Nephron progenitor cell (in vitro differentiated cells): Measurements from ENCODE around the gene TMPRSS13.

ENCODE experiments used
- DNase-seq: peaks from one replicate; pipeline ENCODE4 v3.0.0; 2021
- H3K27ac Mint-ChIP-seq: 2 replicates; pipeline ENCODE4 v1.8.0; 2021; ENCODE audit warnings: mild to moderate bottlenecking, moderate library complexity, mixed read lengths
- H3K27me3 Mint-ChIP-seq: 2 replicates; pipeline ENCODE4 v1.8.0; 2021; ENCODE audit warnings: mild to moderate bottlenecking, low read depth, mixed read lengths; ENCODE audit not compliant: poor library complexity
- H3K36me3 Mint-ChIP-seq: 2 replicates; pipeline ENCODE4 v1.8.0; 2021; ENCODE audit warnings: low read depth, mixed read lengths
- H3K4me1 Mint-ChIP-seq: 2 replicates; pipeline ENCODE4 v1.8.0; 2021; ENCODE audit warnings: mixed read lengths
- H3K4me3 Mint-ChIP-seq: 2 replicates; pipeline ENCODE4 v1.8.0; 2021; ENCODE audit warnings: mild to moderate bottlenecking, moderate library complexity, mixed read lengths
- H3K9me3 Mint-ChIP-seq: 2 replicates; pipeline ENCODE4 v1.8.0; 2021; ENCODE audit warnings: mild to moderate bottlenecking, moderate library complexity, mixed read lengths
- CTCF ChIP-seq: fragments of 200-600 bp; sonication (generic); IDR thresholded peaks from 2 replicates; pipeline ENCODE4 v1.5.0; 2021; ENCODE audit warnings: antibody characterized with exemption

Gene TMPRSS13

GRCh38 chr11:117946842-117947526 is 17.8 kb upstream of the TMPRSS13 start:
- TF ChIP-seq CTCF, result peak; percentile 97
- peaks cover 17% of the 10 kb centered on the region for H3K4me1 Mint-ChIP-seq
- no peak overlapping the region for H3K27ac Mint-ChIP-seq
- H3K36me3 Mint-ChIP-seq, result no peaks in the 10 kb centered on the region
- DNase-seq, result peak; percentile 96
- peaks cover 6% of the 10 kb centered on the region for H3K9me3 Mint-ChIP-seq
- no peak overlapping the region for H3K4me3 Mint-ChIP-seq
- H3K27me3 Mint-ChIP-seq, result peaks cover 23% of the 10 kb centered on the region

- Mint-ChIP-seq H3K4me3 (no peak overlapping the region), H3K36me3 (no peaks in the 10 kb centered on the region), H3K4me1 (peaks cover 12% of the 10 kb centered on the region), H3K27me3 (peaks cover 24% of the 10 kb centered on the region), H3K9me3 (peaks cover 6% of the 10 kb centered on the region), H3K27ac (no peak overlapping the region)
- TF ChIP-seq CTCF, result no peak
- no peak for DNase-seq
Measured at GRCh38 chr11:117946156-117946841, 17.1 kb upstream of the TMPRSS13 start.

GRCh38 chr11:117945047-117945810 is 16.0 kb upstream of the TMPRSS13 start:
- no peaks in the 10 kb centered on the region for H3K36me3 Mint-ChIP-seq
- no peak overlapping the region for H3K4me3 Mint-ChIP-seq
- H3K27ac Mint-ChIP-seq, result no peak overlapping the region
- H3K9me3 Mint-ChIP-seq, result peaks cover 6% of the 10 kb centered on the region
- H3K4me1 Mint-ChIP-seq, result peaks cover 1% of the 10 kb centered on the region
- DNase-seq, result no peak
- TF ChIP-seq CTCF, result peak; percentile 44
- peaks cover 27% of the 10 kb centered on the region for H3K27me3 Mint-ChIP-seq

- no peak for DNase-seq
- no peaks in the 10 kb centered on the region for H3K36me3 Mint-ChIP-seq
- H3K27me3 Mint-ChIP-seq, result peaks cover 27% of the 10 kb centered on the region
- peaks cover 6% of the 10 kb centered on the region for H3K9me3 Mint-ChIP-seq
- H3K4me1 Mint-ChIP-seq, result no peaks in the 10 kb centered on the region
- no peak overlapping the region for H3K4me3 Mint-ChIP-seq
- no peak overlapping the region for H3K27ac Mint-ChIP-seq
- TF ChIP-seq CTCF, result no peak
Measured at GRCh38 chr11:117944554-117944953, 15.4 kb upstream of the TMPRSS13 start.

GRCh38 chr11:117941976-117942654 is 12.9 kb upstream of the TMPRSS13 start:
- Mint-ChIP-seq H3K36me3 (no peaks in the 10 kb centered on the region), H3K4me3 (no peak overlapping the region), H3K9me3 (peaks cover 6% of the 10 kb centered on the region), H3K27me3 (peaks cover 26% of the 10 kb centered on the region), H3K4me1 (no peaks in the 10 kb centered on the region), H3K27ac (no peak overlapping the region)
- no peak for DNase-seq
- TF ChIP-seq CTCF, result no peak
